GM18909 (cell line): ENCODE measurements around the gene DHRS13.
"Not testable (repeated sequence)": the region's sequence is repeated elsewhere in the genome, so short reads cannot be mapped to it uniquely, and the experiment has no call there.

Experiments used
- ATAC-seq: cut with Tn5 transposase; IDR thresholded peaks from one replicate; pipeline ENCODE4 v1.9.1; 2021; ENCODE audit warnings: mild to moderate bottlenecking; ENCODE audit not compliant: unreplicated experiment, poor library complexity

Gene DHRS13

GRCh38 chr17:28864991-28865849 is 37.7 kb downstream of the DHRS13 start:
- ATAC-seq = no peak

- no peak for ATAC-seq
Measured at GRCh38 chr17:28863953-28864352, 38.9 kb downstream of the DHRS13 start.

GRCh38 chr17:28862561-28862960 is 40.3 kb downstream of the DHRS13 start:
- ATAC-seq = no peak

GRCh38 chr17:28861393-28862203 is 41.3 kb downstream of the DHRS13 start:
- no peak for ATAC-seq

GRCh38 chr17:28860363-28860808 is 42.5 kb downstream of the DHRS13 start:
- ATAC-seq = no peak

GRCh38 chr17:28858801-28859355 is 44.0 kb downstream of the DHRS13 start:
- no peak for ATAC-seq

GRCh38 chr17:28857905-28858800 is 44.7 kb downstream of the DHRS13 start:
- no peak for ATAC-seq

GRCh38 chr17:28856028-28856574 is 46.8 kb downstream of the DHRS13 start:
- no peak for ATAC-seq

- no peak for ATAC-seq
Measured at GRCh38 chr17:28855336-28855679, 47.6 kb downstream of the DHRS13 start.

- ATAC-seq = peak; percentile 94
Measured at GRCh38 chr17:28854457-28855335, 48.2 kb downstream of the DHRS13 start, which contains the start of gene ERAL1. TSS of gene ERAL1 (plus strand) at chr17:28855016. CDS start at chr17:28855035, 19 bp downstream.

- no peak for ATAC-seq
Measured at GRCh38 chr17:28853295-28853694, 49.6 kb downstream of the DHRS13 start.

GRCh38 chr17:28849281-28849680 is 53.6 kb downstream of the DHRS13 start:
- ATAC-seq = no peak

GRCh38 chr17:28848667-28849066 is 54.2 kb downstream of the DHRS13 start:
- ATAC-seq = not testable (repeated sequence)
